Measurements from ENCODE around the gene GGCX.
"Not testable (repeated sequence)": the region's sequence is repeated elsewhere in the genome, so short reads cannot be mapped to it uniquely, and the experiment has no call there.

Gene GGCX

DNA sequence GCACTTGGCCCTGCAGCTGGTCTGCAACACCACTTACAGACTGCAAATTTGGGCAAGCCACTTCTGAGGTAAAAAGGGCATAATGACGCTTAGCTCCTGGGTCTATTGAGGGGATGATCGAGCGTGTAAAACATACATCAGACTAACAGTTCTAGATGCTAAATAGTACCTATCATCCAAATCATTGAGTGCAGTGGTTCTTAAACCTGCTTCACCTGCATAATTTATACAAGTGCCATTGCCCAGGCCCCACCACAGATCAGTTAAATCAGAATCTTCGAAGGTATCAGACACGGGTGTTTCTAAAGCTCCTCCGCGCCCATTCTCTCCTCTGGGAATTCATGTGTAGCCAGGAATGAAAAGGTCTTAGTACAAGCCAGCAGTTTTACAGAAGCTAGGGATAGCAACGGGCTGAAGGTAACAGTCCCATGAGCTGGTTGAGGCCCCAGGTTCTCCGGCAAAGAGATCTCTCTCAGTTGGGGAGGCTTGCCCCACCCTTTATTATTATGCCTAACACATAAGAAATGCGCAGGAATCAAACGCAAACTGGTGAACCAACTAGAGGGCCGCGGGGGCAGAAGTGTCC lies 33.5 kb upstream of the GGCX start:
- DNase-seq (ENCODE audit: extremely low read depth in 1 of 2, low read depth in 1 of 2): no peak

DNA sequence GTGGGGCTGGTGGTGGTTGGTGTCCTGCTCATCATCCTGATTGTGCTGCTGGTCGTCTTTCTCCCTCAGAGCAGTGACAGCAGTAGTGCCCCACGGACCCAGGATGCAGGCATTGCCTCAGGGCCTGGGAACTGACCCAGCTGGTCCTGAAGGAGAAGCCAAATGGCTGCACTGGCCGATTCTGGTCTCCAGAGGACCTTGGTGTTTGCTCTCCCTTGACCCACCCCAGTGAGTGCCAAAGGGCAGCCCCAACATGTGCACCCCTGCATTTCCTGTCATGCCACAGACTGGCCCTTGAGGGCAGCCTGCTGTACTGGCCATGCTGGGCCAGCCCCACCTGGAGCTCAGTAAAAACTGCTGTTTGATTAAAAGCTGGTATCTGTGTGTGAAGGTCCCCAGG lies 31.7 kb upstream of the GGCX start:
- DNase-seq (ENCODE audit: extremely low read depth in 1 of 2, low read depth in 1 of 2): no peak

DNA sequence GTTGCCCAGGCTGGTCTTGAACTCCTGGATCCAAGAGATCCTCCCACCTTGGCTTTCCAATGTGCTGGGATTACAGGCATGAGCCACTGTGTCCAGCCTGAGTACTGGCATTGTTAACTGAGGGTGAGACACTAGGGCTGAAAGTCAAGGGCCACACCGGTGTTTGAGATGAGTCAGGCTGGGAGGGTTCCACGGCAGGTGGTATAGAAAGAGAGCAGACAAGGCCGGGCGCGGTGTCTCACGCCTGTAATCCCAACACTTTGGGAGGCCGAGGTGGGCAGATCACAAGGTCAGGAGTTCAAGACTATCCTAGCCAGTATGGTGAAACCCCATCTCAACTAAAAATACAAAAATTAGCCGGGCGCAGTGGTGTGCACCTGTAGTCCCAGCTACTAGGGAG lies 31.0 kb upstream of the GGCX start:
- not testable (repeated sequence) for DNase-seq (ENCODE audit: extremely low read depth in 1 of 2, low read depth in 1 of 2)

DNA sequence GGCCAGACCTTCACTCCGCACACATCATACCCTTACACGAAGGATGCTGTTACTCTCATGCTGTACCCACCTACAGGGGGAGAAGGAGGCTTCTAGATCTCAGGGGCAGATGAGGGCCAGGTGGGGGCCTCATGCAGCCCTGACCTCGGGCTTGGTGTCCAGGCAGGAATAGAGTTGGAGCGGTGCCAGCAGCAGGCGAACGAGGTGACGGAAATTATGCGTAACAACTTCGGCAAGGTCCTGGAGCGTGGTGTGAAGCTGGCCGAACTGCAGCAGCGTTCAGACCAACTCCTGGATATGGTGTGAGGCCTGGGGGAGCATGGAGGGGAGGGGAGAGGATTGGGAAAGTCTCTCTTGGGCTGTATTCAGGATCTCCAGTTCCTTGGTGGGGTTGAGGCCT lies 30.3 kb upstream of the GGCX start:
- no peak for DNase-seq (ENCODE audit: extremely low read depth in 1 of 2, low read depth in 1 of 2)

DNA sequence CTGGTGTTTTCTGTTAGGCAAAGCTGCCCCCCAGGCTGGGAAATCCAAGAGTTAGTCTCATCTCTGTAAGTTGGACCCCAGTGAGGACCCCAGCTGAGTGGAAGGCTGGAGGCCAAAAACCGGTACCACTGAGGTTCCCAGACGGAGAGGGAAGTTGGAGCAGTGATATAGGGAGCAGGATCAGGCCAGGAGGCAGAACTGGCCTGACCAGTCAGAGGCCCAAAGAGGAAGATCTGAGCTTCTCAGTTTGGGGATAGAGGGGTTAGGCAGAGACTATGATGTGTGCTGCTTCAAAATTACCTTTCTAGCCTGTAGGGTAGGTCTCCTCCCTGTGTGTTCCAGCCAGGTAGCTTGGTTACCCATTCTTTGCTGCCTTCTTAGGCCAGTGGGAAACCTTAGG lies 29.7 kb upstream of the GGCX start:
- DNase-seq (ENCODE audit: extremely low read depth in 1 of 2, low read depth in 1 of 2): no peak

DNA sequence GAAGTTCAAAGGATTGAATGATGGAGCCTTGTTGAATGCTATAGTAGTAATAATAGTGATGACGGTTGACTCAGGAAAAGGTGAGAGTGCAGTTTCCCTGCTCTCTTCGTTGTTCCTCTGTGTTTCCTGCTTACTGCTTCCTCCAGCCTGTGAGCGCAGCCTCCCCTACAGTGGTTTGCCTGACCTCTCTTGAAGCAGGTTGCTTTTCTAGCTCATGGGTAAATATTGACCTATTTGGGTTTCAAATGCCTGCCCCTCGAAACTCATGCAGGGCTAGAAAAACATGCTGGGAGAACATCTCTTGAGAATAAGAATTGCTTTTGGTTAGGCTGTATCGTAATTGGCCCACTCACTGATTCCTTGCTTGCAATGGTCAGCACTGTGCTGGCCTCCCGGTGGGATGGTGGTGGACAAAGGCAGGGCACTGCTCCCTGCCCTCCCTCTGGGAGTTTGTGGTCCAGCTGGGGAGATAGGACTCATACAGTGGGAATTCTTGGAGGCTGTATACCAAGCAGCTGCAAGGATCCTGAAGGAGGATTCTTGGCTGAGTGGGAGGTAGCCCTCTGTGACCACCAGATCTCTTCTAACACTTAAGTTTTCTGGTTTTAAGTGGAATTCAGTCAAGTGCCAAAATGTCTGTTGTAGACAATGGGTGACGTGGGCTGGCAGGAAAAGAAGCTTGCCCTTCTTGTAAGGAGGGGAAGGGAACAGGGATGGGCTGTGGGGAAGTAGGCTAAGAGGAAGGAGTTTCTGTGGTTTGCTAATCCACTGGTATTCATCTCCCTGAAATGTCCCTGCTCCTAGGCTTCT lies 28.9 kb upstream of the GGCX start:
- no peak for DNase-seq (ENCODE audit: extremely low read depth in 1 of 2, low read depth in 1 of 2)

DNA sequence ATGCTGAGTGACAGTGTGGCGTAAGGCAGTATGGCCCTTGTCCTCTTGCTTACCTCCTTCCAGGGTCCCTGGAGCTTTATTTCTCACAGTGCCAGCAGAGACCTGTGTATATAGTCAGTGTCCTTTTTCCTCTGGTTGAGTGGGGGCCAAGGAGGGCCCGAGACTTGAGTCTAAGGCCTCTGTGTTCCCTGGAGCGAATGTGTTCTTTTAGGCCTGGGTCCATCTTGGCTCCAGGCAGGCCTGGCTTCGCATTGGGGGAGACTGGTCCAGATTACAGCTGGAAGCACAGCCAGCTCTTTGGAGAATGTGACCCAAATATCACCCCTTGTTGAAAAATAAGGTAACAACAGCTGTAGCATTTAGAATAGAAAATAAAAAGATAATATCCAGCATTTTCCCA lies 27.9 kb upstream of the GGCX start:
- no peak for DNase-seq (ENCODE audit: extremely low read depth in 1 of 2, low read depth in 1 of 2)

DNA sequence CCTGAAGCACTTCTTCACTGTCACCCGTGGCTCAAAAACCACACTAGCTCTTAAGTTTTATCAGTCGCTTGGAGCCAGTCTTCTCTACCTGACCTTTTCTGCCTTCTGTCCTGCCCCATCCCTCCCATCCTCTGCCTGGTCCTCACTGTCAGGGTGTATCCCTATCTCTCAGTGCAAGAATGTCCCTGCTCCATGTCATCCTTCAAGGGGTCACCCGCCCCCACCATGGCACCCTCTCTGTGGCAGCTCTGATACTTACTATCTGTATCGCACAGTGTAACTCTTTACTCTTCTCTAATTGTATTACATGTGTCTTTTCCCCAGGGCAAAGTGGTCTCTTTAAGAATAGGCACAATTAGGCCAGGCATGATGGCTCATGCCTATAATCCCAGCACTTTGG lies 27.4 kb upstream of the GGCX start:
- DNase-seq (ENCODE audit: extremely low read depth in 1 of 2, low read depth in 1 of 2): no peak

DNA sequence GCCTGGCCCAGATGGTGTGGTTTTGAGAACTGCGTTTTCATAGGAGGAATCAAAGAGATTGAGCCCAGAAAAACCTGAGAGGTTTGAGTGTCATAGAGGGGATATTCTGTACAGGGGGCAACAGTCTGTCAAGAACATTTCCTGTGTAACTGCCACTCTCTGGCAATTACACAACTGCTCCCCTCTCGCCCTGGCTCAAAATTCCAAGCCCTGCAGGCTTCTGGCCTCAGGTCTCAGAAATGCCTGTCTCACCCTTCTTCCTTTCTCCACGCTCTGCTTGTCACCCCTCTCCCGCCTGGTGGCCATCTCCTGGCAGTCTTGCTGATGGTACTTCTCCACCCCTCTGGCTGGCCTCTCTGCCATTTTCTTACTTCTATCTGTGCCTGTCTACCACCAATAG lies 26.9 kb upstream of the GGCX start:
- no peak for DNase-seq (ENCODE audit: extremely low read depth in 1 of 2, low read depth in 1 of 2)

DNA sequence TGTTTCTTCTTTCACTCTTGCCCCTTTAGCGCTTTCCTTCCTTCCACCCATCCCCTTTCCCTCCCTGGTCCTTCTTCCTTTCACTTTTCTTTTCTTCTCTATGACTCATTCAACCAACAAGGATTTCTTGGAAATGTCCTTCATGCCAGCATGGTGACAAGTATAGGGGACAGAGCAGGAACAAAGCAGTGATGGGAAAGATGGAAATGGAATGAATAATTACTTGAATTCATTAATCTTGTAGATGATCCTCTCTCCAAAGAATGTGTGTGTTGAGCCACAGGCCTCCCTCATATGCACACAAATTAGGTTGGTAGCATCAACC lies 24.4 kb upstream of the GGCX start:
- DNase-seq (ENCODE audit: extremely low read depth in 1 of 2, low read depth in 1 of 2): no peak

DNA sequence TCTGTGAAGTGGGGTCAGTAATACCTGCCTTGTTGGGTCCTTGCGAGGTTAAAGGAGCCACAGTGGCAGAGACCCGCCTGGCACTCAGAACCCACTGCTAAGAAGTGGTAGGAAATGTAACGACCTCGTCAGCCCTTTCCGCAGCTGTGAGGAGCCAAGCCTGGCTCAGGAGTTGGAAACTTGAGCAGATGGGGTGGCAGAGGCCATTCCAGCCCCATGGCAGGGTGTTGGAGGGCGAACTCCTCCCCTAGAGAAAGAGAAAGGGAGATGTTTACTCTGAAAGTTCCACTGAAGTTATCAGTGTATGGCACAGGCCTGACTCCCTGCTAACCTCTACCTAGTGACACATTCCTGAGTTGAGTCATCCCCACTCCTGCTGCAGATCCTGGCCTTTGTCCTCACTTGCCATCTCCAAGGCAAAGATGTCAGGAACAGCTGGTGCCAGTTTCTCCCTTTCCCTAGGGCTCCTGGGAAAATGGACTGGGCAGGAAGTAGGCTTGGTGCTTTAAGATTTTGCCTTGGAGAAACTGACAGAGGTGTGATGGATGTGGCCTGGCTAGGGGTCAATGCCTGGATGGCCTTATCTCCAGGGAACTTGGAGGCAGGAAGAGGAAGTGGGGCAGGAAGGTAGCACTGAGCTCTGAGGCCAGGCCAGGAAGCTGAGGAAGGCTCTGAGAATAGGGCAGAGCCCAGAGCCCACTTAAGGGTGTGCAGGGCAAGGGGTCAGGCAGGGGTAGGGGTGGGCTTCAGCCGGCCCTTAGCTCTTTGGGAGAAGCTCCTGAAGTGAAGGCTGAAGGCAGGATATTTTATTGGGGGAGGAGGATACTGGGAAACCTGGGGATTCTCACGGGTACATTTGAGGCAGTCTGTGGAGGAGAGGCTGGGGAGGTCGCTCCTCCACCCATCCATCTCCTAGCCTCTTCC lies 23.8 kb upstream of the GGCX start:
- no peak for DNase-seq (ENCODE audit: extremely low read depth in 1 of 2, low read depth in 1 of 2)

DNA sequence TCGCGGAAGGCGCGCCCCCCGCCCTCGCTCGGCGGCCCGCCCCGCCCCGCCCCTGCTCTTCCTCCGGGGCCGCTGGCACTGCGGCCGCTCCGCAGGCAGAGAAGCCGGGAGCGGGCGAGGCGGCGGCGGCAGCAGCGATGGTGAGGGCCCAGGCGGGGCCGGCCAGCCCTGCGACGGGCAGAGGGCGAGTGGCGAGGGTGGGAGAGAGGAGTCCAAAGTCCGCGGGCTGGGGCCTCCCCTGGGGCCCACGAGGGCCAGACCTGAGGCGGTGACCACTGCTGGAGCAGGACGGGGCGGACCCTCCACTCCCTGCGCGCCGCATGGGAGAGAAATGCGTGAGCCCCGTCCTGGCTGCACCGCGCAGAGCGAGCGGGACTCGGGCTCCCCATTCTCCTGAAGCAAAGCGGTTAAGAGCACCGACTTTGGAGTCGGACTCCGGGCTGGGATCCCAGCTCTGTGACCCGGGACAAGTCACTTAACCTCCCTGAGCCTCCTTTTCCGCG lies 23.1 kb upstream of the GGCX start, which contains the start of gene VAMP5:
Gene VAMP5, plus strand, starts transcription at position 78 of the 503 bp plus-strand sequence. Its CDS starts 60 bp downstream, at position 138.
- peak in 1 of 2 donors; percentile 28 for DNase-seq (ENCODE audit: extremely low read depth in 1 of 2, low read depth in 1 of 2)

DNA sequence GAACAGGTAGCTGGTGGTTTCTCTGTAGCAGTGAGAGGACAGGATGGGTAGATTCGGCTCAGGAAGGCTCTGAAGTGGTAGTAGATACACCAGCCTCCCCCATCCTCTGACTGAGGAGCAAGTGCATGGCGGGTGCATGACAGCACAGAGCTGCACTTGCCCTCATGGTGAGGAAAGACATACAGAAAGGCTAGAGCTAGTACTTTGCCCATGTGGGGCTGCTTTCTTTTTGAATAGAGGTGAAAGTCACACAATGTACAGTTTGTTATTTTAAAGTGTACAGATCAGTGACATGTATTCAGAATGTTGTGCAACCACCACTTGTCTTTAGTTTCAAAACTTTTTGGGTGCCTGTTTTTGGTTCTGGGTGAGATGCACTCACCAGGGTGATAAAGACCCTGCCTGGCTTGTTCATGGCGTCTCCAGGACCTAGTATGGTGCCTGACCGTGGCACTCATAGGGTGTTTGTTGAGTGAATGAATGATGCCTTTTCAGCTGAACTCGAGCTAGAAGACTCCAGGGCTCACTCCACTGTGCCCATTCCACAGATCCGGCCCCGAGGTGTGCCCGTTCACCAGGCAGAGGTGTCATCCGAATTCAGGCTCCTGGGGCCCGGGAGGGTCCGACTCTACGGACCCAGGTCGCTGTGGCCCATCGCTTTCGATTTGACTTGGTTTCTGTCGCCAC lies 22.5 kb upstream of the GGCX start:
- no peak for DNase-seq (ENCODE audit: extremely low read depth in 1 of 2, low read depth in 1 of 2)

DNA sequence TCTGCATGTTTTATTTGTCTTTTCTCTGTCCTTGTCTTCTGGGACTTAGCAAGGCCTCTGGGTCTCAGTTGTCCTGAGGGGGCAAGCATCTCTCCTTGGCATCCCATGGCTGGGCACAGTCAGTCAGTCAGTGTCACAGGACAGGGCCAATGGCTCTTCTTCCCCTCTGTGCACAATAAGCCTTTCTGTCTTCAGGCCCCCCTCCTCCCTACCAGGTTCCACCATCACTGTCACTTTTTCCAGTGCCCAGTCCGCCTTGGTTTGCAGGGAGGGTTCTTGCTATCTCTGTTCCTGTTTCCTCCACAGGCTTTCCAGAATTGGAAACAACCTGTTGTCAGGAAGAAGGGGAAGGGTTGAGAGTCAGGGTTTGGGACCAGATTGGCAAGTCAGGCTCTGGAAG lies 21.2 kb upstream of the GGCX start:
- DNase-seq (ENCODE audit: extremely low read depth in 1 of 2, low read depth in 1 of 2): no peak

DNA sequence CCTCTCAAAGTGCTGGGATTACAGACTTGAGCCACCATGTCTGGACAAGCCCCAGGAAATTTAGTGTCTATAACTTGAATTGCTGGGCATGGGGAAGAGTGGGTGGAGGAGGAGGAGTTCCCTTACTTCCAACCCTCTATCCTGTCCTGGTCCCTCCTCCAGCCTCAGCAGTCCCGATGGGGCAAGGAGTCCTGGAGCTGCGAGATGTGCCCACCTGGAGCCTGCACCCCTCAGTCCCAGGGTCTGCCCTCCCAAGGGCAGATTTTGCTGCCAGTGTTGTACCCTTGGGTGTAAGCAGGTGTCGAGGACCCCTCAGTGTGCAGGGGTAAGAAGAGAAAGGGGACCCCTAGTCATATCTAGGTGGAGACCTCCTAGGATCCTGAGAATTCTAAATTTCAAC lies 18.9 kb upstream of the GGCX start:
- no peak for DNase-seq (ENCODE audit: extremely low read depth in 1 of 2, low read depth in 1 of 2)

DNA sequence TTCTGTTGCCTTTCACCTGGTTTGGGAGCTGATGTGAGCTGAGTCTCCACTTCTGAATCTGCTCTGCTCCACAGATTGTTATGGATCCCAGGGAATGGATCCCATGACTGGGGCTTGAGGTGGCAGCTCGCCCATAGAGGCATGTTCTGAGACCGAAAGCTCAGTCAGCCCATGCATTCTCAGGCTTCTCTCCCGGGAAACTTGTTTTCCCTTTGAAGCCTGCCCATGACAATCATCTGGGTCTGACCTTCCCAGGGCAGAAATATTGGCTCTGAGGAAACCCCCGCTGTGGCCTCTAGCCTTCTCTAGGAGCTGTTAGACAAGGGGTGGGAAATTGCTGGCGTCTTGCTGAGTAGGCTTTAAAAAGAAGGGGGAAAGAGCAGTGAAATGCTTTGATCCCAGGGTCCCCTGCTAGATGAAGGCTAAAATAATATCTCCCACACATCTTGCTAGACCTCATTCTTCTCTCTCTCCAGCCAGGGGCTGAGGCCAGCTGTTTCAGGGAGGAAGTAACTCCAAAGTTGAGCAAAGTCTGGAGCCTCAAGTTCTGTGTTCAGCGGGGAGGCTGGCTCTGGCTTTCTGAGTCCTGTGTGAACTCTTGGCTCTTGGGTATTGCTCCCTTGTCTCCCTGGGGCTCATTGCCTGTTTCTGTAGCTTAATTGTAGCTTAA lies 18.1 kb upstream of the GGCX start:
- DNase-seq (ENCODE audit: extremely low read depth in 1 of 2, low read depth in 1 of 2): no peak

DNA sequence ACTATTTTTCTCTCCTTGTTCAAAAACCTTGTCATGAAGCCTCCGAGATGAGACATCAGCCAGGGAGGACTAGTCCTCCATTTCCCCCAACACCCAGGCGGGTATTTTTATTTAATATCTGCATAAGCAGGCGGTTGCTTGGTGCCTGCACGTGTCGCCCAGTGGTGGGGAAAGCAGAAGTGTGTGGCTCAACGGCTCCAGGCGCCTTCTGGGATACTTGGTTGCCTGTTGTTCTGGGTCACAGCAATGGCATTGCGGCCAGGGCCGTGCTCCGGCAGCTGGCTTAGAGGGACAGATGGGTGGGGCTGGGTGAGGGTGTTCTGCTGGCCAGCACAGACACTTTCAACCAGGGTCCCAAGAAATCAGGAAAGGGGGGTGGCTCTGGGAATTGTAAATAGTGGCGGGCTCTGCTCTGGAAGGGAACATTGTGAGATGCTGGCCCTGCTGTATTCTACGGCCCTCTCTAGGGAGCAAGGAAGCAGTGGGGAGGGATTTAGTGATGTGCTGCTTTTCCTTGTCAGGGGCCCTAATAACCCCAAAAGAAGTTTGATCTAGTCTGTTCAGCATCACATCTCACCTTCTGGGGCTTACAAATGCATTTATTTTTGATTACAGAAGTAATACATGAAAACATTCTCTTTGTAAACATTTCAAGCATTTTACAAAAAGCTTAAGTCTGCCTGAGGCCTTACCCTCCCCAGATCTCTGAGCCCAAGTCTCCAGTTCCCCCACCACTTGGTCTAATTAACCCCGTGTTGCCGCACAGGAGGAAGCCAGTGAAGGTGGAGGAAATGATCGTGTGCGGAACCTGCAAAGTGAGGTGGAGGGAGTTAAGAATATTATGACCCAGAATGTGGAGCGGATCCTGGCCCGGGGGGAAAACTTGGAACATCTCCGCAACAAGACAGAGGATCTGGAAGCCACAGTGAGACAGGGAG lies 17.2 kb upstream of the GGCX start:
- no peak for DNase-seq (ENCODE audit: extremely low read depth in 1 of 2, low read depth in 1 of 2)

DNA sequence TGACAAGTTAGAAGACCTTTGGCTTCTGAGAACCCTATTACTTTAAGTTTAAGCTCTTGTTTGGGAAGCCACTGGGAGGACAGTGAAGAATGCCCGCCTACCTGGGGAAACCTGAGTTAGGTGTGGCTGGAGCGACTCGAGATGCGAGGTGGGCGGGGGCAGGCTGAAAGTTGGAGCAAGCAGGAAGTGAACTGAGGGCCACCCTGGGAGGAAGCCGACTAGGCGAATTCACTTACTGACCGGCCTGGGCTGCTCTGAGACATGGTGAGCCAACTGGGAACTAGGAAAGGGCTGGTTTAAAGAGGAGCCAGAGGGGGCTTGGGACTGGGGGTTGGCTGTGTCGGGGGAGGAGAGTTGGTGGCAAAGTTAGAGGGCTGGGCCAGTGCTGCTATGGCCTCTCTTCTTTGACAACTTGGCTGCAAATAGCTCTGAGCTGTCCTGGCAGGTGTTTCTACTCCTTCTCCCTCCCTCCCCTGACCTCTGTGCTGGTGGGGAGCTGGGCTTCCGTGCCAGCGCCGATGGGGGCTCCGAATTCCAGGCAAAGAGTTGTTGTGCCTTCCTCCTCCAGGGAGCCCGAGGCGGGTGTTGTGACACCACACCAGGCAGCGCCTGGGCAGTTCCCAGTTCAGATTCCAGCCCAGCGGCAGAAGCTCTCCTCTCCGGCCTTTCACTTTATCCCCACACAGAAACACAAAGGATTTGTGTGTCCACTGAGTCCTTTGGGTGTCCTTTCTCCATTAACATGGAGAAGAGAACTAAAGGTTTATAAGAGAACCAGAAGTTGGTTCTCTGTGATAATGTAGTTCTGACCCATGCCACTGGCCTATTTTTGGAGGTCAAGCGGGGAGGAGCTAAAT lies 16.3 kb upstream of the GGCX start, which contains the start of gene VAMP8:
Gene VAMP8, plus strand, starts transcription at position 201 of the 857 bp plus-strand sequence. Its CDS starts 61 bp downstream, at position 262.
- DNase-seq (ENCODE audit: extremely low read depth in 1 of 2, low read depth in 1 of 2): peak; percentile 25 to 59
